B cell (primary cell): Measurements from ENCODE around the gene RASSF4.

Experiments
- CTCF ChIP-seq: fragments of 200-600 bp; IDR thresholded peaks from one replicate; pipeline ENCODE4 v1.8.0; 2022; ENCODE audit warnings: antibody characterized with exemption, mild to moderate bottlenecking
- EZH2 ChIP-seq: IDR thresholded peaks from 2 replicates; pipeline ENCODE4 v1.6.1; 2012; ENCODE audit warnings: borderline replicate concordance, low read depth, mild to moderate bottlenecking, moderate library complexity, low read length; ENCODE audit not compliant: insufficient read depth, poor library complexity, severe bottlenecking

GRCh38 chr10:44949915-44950314, 9.7 kb upstream of the RASSF4 start:
- TF ChIP-seq EZH2: no peak
- no peak for TF ChIP-seq CTCF
